DMS79 (cell line): ENCODE data around the gene CDY1B.
"Not testable (repeated sequence)": the region's sequence is repeated elsewhere in the genome, so short reads cannot be mapped to it uniquely, and the experiment has no call there.

ENCODE experiments used
- DNase-seq: peaks from one replicate; lab custom pipeline; 2025; lab: John Stamatoyannopoulos, UW

CDY1B gene

GRCh38 chrY:24047919-24048318 lies at the start of gene CDY1B:
TSS of gene CDY1B (minus strand) at chrY:24048019. CDS start at chrY:24047688, 331 bp downstream.
- DNase-seq: not testable (repeated sequence)

- DNase-seq: not testable (repeated sequence)
Observed at GRCh38 chrY:24049525-24049924, 1.7 kb upstream of the CDY1B start.

- not testable (repeated sequence) for DNase-seq
Observed at GRCh38 chrY:24043209-24043608, 4.6 kb downstream of the CDY1B start.

- not testable (repeated sequence) for DNase-seq
Observed at GRCh38 chrY:24039008-24039718, 8.7 kb downstream of the CDY1B start.

- not testable (repeated sequence) for DNase-seq
Observed at GRCh38 chrY:24026212-24027103, 21.4 kb downstream of the CDY1B start.
